GM21390 (cell line): ENCODE data around the gene ZBTB7A.

Source experiments
- ATAC-seq: cut with Tn5 transposase; IDR thresholded peaks from one replicate; pipeline ENCODE4 v1.9.1; 2021; ENCODE audit not compliant: unreplicated experiment

The ZBTB7A gene

DNA sequence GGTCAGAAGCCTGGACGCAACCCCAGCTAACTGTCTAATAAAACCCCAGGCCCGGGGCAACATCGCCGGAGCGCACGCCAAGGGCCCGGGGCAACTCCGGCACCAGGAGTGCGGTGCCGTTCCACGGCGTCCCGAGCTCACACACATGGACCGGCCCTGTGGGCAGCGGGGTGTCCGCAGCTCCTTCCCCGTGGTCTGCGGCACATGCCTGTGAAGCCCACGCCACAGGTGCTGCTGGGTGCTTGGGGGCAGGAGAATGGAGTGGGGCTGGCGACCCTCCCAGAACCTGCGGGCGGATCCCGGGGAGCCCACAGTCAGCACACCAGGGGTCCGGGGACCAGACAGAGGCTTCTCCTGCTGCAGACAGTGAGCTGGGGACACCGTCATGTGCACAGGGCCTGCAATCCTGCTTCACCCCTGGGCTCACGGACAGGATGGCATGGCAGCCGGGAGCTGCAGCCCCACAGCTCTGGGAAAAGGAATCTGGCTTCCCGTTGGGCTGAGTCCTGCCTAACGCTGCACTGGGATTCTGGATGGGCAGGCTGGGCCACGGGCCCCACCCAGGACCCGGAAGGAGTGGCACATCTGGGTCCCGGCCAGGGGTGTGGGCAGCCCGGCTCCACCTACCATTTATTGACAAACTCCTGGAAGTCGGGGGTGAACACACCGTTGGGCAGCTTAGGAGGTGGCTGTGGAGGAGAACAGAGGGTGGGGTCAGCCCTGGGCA is 28.2 kb upstream of the ZBTB7A start:
- no peak for ATAC-seq

DNA sequence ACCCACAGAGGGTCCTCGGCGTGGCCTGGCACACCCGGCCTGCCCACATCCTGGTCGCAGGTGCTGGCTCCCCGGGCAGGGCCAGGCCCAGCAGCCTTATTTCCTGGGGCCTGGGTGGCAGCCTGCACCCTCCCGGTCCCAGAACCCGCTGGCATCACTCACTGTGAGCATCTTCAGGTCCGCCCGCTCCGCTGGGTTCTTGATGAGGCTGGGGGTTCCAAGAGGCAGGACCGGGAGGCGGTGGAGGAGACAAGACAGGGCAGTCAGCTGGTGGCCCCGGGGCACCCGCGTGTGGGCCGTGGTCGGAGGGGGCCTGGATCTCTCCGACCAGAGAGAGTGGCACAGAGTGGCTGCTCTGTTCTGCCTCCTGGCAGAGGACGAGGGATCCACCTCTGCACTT is 27.6 kb upstream of the ZBTB7A start:
- ATAC-seq: no peak

DNA sequence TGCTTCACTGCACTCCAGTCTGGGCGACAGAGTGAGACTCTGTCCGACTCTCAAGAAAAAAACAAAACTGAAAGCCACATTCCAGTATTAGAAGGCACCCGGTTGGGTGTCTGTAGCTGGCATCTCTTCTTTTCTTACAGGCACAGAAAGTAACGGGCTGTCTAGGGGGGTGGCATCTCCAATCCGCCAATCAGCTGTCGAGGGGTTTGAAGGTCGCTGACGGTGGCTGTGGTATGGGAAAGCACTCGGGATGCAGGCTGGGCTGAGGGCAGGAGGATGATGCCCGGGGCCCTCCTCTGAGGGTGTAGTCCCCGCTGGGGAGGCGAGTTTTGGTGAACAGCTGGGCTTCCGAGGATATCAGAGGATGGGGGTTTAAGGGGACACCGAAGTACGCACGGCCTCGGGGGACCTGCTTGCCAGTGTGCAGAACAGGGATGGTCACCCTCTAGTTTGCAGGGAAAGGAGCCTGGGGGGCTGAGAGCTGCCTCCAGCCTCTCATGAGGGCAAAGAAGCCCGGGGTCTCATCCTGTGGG is 27.0 kb upstream of the ZBTB7A start:
- no peak for ATAC-seq

DNA sequence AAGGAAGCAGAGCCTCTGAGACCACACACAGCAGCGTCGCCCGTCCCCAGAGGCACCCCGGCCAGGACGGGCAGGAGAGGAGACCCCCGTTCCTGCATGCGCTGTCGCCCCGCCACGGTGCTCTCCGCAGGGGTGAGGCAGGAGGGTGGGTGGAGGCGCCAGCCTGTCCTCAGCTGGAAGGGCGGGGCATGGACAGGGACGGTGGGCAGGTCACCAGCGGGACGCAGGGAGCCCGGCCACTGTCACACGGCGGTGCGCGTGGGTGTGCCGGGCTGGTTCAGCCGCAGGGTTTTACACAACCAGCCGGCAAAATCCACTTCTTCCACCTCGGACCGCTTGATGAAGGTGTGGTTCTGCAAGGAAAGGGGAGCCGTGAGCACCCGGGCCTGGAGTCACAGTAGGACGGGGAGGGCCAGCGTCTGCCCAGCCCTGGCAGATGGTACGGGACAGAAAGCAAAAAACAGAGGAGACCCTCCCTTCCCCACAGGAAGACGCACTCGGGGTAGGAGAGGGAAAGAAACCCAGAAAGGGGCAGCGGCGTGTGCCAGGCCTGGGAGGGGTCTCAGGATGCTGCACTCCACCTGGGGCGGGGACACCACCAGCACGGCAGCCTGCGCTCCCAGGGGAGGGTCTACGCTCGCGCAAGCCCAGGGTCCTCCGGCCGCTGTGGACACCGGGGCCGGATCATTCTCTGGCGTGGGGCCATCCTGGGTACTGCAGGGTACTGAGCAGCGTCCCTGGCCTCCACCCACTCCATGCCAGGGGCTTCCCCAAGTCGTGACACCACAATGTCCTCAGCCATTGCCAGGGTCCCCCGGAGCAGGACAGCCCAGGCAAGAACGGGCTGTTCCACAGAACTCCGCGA is 23.9 kb upstream of the ZBTB7A start:
- no peak for ATAC-seq

DNA sequence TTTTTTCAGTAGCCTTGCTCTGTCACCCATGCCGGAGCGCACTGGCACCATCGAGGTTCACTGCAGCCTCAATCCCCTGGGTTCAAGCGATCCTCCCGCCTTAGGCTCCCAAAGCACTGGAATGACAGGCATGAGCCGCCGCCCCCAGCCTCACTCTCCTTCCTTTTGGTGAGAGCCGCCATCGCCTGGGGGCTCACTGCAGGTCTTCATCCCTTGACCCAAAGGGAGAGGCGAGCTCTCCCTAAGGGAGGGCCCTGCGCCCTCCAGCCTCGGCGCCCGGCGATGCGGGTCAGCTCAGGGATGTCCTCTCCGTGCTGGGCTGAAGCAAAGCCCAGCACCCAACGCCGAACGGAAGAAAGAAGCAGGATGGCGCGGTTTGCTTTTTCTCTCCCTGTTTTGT is 23.2 kb upstream of the ZBTB7A start:
- ATAC-seq: no peak

DNA sequence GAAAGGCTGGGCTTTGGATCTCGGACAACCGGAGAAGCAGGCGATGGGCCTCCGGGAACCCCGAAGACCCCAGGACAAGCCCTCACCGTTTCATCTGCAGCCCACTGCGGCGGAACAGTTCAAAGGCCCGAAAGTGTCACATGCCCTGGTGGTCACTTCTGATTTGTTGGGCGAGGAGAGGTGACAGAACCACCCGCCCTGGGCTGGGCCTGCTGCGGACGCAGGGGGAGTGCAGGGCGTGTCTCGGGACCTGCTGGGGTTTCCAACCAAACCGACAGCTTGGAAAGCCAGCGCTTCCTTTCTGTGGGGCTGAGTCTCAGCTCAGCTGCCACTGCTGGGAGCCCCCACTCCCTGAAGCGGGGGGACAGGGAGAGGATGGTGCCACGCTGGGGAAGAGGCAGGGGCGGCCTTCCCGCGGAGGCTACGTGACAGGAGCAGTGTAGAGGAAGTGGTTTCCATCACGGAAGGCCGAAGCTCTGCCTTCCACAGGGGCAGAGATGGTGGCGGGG is 22.8 kb upstream of the ZBTB7A start:
- ATAC-seq: no peak

- no peak for ATAC-seq
Observed at GRCh38 chr19:4088975-4089374, 22.3 kb upstream of the ZBTB7A start.

DNA sequence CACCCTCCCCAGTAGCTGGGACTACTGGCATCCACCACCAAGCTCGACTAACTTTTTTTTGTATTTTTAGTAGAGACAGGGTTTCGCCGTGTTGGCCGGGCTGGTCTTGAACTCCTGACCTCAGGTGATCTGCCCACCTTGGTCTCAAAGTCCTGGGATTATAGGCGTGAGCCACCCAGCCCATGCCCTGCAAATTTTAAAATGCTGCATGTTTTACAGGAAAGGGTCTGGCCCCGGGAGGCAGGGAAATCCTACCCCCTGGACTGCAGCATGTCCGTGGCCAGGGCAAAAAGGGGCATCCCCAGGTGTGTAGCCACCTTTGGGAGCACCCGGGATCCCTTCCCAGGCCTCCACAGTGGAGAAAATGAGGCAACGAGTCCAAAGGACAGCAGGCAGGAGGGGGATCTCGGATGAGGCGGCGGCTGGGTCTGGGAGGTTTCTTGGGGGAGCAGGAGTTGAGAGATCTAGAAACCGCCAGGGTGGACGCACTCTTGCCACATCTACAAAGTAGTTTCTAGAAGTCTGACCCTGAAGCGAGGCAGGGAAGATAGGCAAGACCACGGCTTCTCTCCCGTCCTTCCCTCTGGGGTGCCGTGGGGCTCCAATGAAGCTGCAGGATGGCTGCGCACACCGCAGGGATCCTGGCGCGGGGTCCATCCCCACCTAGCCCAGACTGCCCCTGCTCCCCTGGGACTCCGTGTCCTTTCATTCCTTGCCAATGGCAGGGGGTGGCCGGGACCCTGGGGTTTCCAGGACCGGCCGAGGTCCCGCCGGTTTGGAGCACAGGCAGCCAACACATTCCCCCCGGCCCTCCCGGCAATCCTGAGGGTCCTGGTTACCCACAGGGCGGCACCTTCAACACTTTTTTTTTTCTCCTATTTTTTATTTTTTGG is 21.3 kb upstream of the ZBTB7A start:
- no peak for ATAC-seq

- ATAC-seq: no peak
Observed at GRCh38 chr19:4086411-4086867, 19.7 kb upstream of the ZBTB7A start.

GRCh38 chr19:4084547-4084877 is 17.8 kb upstream of the ZBTB7A start:
- ATAC-seq: no peak

DNA sequence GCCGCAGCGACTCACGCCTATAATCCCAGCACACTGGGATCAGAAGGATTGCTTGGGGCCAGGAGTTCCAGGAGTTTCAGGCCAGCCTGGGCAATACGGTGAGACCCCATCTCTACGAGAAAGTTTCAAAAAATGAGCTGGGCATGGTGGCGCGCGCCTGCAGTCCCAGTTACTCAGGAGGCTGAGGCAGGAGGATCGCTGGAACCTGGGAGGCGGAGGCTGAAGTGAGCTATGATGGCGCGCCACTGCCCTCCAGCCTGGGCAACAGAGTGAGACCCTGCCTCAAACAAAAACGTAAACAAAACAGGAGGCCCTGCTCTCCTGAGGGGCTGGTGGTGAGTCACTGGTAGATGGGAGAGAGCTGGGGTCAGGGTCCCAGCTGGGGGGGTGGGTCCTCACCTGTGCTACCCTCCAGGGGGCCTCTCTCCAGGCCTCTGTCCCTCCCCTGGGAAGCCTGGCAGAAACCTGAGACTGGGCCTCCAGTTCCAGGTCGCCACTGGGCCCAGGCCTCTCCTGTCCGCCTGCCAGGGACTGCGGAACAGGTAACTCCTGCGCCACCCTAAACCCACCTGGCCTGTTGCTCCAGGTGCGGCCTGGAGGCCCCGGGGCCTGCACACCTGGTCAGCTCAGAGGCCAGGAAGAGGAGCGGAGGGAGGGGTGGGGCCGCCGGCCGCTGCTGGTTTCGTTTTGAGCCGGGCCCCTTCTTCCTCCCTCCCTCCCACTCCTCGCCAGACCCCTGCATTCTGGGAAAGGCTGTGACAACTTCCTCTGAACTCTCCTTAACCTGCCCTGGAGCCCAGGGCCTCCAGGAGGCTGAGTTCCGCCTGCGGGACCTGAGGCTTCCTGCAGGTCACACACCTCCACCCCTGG is 17.2 kb upstream of the ZBTB7A start:
- ATAC-seq: no peak

DNA sequence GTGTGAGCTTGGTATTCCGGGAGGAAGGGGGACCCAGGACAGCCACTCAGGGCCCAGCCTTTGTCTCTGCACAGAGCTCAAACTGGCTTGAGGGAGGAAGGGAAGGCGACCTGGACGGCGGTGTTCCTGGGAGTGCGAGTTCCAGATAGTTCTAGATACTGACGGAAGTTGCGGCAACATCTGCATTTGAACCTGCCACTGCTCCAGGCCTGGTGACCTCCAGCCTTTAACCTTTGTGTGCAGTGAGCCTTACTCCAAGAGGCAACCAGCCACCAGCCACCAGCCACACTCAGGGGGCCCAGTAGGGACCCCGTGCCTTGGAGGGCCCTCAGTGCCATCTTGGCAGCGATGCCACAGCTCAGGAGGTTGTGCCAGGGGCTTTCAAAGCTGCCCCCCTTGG is 15.5 kb upstream of the ZBTB7A start:
- ATAC-seq: no peak

GRCh38 chr19:4081441-4082129 is 14.9 kb upstream of the ZBTB7A start:
- no peak for ATAC-seq

- ATAC-seq: no peak
Observed at GRCh38 chr19:4080473-4080872, 13.8 kb upstream of the ZBTB7A start.

DNA sequence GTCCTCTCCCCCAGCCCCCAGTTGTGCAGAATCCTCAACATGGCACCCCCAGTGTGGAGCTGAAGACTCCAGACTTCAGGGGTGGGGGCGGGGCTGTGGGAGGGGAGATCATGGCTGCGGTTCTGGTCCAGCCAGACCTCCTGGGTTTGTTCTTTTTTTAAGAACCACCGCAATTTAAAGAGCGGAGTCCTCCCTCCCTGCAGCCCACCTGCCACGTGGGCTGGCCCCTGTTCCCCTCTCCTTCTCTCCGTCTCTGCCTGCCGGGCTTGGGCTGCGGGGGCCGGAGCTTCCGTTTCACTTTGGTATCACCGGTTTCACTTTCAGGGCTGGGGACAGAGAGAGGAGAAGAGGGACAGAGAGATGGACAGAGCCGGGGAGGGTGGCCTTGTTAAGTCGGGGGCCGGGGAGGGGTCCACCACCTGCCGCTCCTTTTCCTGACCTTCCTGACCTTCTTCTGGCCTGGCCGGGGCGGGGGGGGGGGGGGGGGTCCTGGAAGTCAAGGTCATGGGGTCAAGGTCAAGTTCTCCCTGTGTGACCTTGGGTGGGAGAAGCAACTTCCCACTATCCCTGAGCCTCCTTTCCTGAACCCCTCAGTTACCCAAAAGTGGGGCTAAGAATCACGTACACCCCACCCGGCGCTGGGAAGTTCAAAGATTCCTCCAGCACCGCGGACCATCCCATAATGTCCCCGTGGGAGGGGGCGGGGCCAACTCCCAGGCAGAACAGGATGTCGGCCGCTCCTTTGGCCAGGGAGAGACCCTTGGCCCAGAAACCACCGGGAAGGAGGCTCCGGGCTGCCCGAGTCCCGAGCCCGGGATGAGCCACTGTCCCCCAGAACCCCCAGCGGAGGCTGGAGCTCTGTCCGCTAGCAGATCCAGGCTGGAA is 11.3 kb upstream of the ZBTB7A start:
- no peak for ATAC-seq

- no peak for ATAC-seq
Observed at GRCh38 chr19:4077007-4077374, 10.3 kb upstream of the ZBTB7A start.

- ATAC-seq: no peak
Observed at GRCh38 chr19:4075373-4075772, 8.7 kb upstream of the ZBTB7A start.

DNA sequence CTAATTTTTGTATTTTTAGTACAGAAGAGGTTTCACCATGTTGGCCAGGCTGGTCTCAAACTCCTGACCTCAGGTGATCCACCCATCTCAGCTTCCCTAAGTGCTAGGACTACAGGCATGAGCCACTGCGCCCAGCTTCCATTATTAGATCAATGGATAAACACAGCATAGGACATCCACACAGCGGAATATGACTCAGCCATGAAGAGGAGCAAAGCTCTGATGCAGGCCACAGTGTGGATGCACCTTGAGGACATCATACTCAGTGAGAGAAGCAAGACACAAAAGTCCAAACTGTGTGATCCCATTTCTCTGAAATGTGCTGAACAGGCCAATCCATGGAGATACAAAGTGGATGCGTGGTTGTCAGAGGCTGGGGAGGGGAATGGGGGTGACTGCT is 4.9 kb upstream of the ZBTB7A start:
- ATAC-seq: no peak
